T1000 (cell line): ENCODE results near the gene FCHO1.
"Not testable (repeated sequence)": the region's sequence is repeated elsewhere in the genome, so short reads cannot be mapped to it uniquely, and the experiment has no call there.

Source experiments
- DNase-seq: peaks from one replicate; lab custom pipeline; 2025; ENCODE audit warnings: mixed read lengths; lab: John Stamatoyannopoulos, UW

FCHO1 gene

GRCh38 chr19:17765069-17765618, 13.9 kb downstream of the FCHO1 start:
- DNase-seq: no peak

GRCh38 chr19:17766543-17767131, 15.4 kb downstream of the FCHO1 start:
- peak; percentile 17 for DNase-seq

GRCh38 chr19:17767559-17767958, 16.3 kb downstream of the FCHO1 start:
- DNase-seq: no peak

GRCh38 chr19:17770613-17771012, 19.3 kb downstream of the FCHO1 start:
- DNase-seq: no peak

GRCh38 chr19:17772172-17772571, 20.9 kb downstream of the FCHO1 start:
- DNase-seq: no peak

- no peak for DNase-seq
Measured at GRCh38 chr19:17775245-17775927, 24.1 kb downstream of the FCHO1 start.

GRCh38 chr19:17775991-17776803, 24.9 kb downstream of the FCHO1 start:
- no peak for DNase-seq

- DNase-seq: not testable (repeated sequence)
Measured at GRCh38 chr19:17777840-17778239, 26.6 kb downstream of the FCHO1 start.

GRCh38 chr19:17778251-17778967, 27.1 kb downstream of the FCHO1 start:
- no peak for DNase-seq

GRCh38 chr19:17778968-17779929, 28.0 kb downstream of the FCHO1 start:
- DNase-seq: no peak

- no peak for DNase-seq
Measured at GRCh38 chr19:17780781-17781180, 29.5 kb downstream of the FCHO1 start.

GRCh38 chr19:17783721-17784120, 32.4 kb downstream of the FCHO1 start:
- DNase-seq: not testable (repeated sequence)

- DNase-seq: peak; percentile 21
Measured at GRCh38 chr19:17784201-17785008, 33.1 kb downstream of the FCHO1 start.

GRCh38 chr19:17787274-17787913, 36.1 kb downstream of the FCHO1 start:
- DNase-seq: no peak

GRCh38 chr19:17788632-17789031, 37.4 kb downstream of the FCHO1 start:
- no peak for DNase-seq

- no peak for DNase-seq
Measured at GRCh38 chr19:17790059-17790780, 38.9 kb downstream of the FCHO1 start.

GRCh38 chr19:17794412-17794730, 43.1 kb downstream of the FCHO1 start:
- no peak for DNase-seq

GRCh38 chr19:17794731-17795494, 43.6 kb downstream of the FCHO1 start, which contains the start of gene B3GNT3:
TSS of gene B3GNT3 (plus strand) at chr19:17795138. CDS start at chr19:17807808, 12,670 bp downstream.
- DNase-seq: no peak
